ENCODE results near the gene PYCR2. TPM values are rescaled to one million over a fixed set of nuclear protein-coding genes. Genes with fewer than 3 reads are reported as not detected.

The PYCR2 gene
- total RNA-seq, 1 experiment from 2014 or later: 104 TPM

DNA sequence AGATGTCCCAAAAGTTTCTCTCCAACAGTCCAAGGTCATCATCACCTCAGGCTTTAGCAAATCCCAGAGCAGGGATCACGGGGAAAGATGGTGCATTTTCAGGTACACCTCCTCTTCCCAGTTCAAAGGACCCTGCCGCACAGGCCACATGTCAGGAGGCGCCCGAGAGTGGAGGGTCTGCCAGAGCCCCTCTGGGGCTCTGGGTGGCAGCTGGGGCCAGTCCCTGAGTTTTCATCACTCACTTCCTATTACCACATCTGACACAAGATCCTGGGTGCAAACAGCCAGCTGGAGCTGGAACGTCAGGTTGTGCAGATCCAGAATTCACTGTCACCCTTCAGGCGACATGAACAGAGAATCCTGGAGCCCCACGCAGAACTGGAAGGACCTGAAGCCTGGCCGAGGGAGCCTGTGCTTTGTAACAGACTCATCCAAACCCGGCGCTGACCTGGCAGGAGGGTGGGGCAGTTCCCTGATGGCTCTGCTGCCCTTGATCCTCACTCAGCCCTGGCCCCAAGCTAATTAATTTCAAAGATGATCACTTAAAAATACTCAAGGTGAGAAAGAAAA, 50.7 kb downstream of the PYCR2 start:
- Mint-ChIP-seq H3K36me3 (ENCODE audit: insufficient read depth in 1 of 3, low read depth in 3 of 3) (peaks cover 37 to 83% (median 51%) of the 10 kb centered on the region in 3 experiments; a peak in 6 of 7 replicates), H3K9me3 (no peaks in the 10 kb centered on the region), H3K27ac (peak overlapping the region; percentile 3 to 51 (median 7); a peak in 2 of 7 replicates), H3K4me1 (peaks cover 24 to 35% of the 10 kb centered on the region in 2 experiments), H3K4me3 (no peak overlapping the region), H3K27me3 (ENCODE audit: low read depth) (no peaks in the 10 kb centered on the region)
- no peak for TF ChIP-seq CTCF (conservative IDR thresholded peaks at IDR 0.05)
- H2BK12ac ChIP-seq (ENCODE audit: insufficient read length, low read depth, low read length): no peak overlapping the region
- no peak overlapping the region for H3T11ph ChIP-seq (ENCODE audit: low read length)
- H3K23ac ChIP-seq (ENCODE audit: insufficient read length, low read depth, low read length): no peak overlapping the region
- no peak overlapping the region for H3K9ac ChIP-seq (ENCODE audit: extremely low read depth, insufficient read length, low read length)
- H2BK15ac ChIP-seq (ENCODE audit: low read depth, low read length): no peak overlapping the region
- H4K8ac ChIP-seq (replicated peaks; ENCODE audit: insufficient read length, low read depth, low read length): no peak overlapping the region
- H3K27me3 ChIP-seq (ENCODE audit: insufficient read depth, low read length): no peaks in the 10 kb centered on the region
- no peak overlapping the region for H2BK120ac ChIP-seq (ENCODE audit: low read depth, low read length, poor library complexity, severe bottlenecking)
- H3K56ac ChIP-seq (ENCODE audit: insufficient read length, low read depth, low read length): no peak overlapping the region
- no peak overlapping the region for H2BK20ac ChIP-seq (ENCODE audit: low read depth, low read length, poor library complexity, severe bottlenecking)
- H2AK5ac ChIP-seq (ENCODE audit: insufficient read length, low read length): no peak overlapping the region
- no peaks in the 10 kb centered on the region for H4K20me1 ChIP-seq (ENCODE audit: control insufficient read depth, insufficient read depth, insufficient read length)
- no peaks in the 10 kb centered on the region for H3K23me2 ChIP-seq (ENCODE audit: insufficient read length, low read depth, low read length, poor library complexity, severe bottlenecking)
- no peaks in the 10 kb centered on the region; the same call in 1 of the 2 replicates for H3K79me2 ChIP-seq (ENCODE audit: insufficient read depth, low read length)
- no peak overlapping the region for H3K14ac ChIP-seq (ENCODE audit: insufficient read depth, low read length)
- no peak overlapping the region for H3K4ac ChIP-seq (ENCODE audit: low read depth, low read length)
- no peak overlapping the region for H3K18ac ChIP-seq (ENCODE audit: insufficient read length, low read depth, low read length)
- H3K4me2 ChIP-seq (ENCODE audit: insufficient read depth, insufficient read length, low read length): no peak overlapping the region
- no peak overlapping the region for H4K91ac ChIP-seq (ENCODE audit: insufficient read length, low read depth, low read length)
- H4K5ac ChIP-seq (ENCODE audit: insufficient read length, low read depth, low read length): no peak overlapping the region
- no CpG with 5 or more reads among the region's 10 CpGs for WGBS (ENCODE audit: extremely low coverage, insufficient read length, low lambda C conversion rate)
- no peak overlapping the region for H3K27ac ChIP-seq (ENCODE audit: insufficient read length, low read depth, low read length)
- H2BK5ac ChIP-seq (ENCODE audit: insufficient read length, low read length): no peak overlapping the region
- no peak overlapping the region for H2AFZ ChIP-seq (ENCODE audit: low read length)
- no peaks in the 10 kb centered on the region; the same call in 1 of the 2 replicates for H3K4me1 ChIP-seq (ENCODE audit: insufficient read depth, low read length)
- DNase-seq: no peak
- H3K79me1 ChIP-seq (ENCODE audit: insufficient read depth, low read depth, low read length, poor library complexity, severe bottlenecking): no peaks in the 10 kb centered on the region
- H3K9me3 ChIP-seq (ENCODE audit: control insufficient read depth, low read depth, low read length): no peaks in the 10 kb centered on the region
